HS-27A (cell line): Measurements from ENCODE around the gene MYO3B.

ENCODE experiments used
- DNase-seq: peaks from one replicate; pipeline ENCODE4 v3.0.0-alpha.2; 2012; ENCODE audit warnings: low read depth, missing footprints

MYO3B gene

GRCh38 chr2:170177950-170178781, at the start of gene MYO3B:
MYO3B (plus strand) TSS chr2:170178147; CDS start chr2:170178288, 141 bp downstream.
- no peak for DNase-seq

GRCh38 chr2:170139276-170139967, 38.5 kb upstream of the MYO3B start:
- DNase-seq, result no peak

GRCh38 chr2:170140561-170140960, 37.4 kb upstream of the MYO3B start:
- DNase-seq, result no peak

- DNase-seq, result no peak
These were observed 36.1 kb upstream of the MYO3B start for GRCh38 chr2:170141865-170142264.

GRCh38 chr2:170142502-170142901, 35.4 kb upstream of the MYO3B start:
- no peak for DNase-seq

GRCh38 chr2:170143045-170143717, 34.8 kb upstream of the MYO3B start:
- no peak for DNase-seq

GRCh38 chr2:170144761-170145160, 33.2 kb upstream of the MYO3B start:
- DNase-seq, result no peak

GRCh38 chr2:170145191-170145590, 32.8 kb upstream of the MYO3B start:
- no peak for DNase-seq

- no peak for DNase-seq
These were observed 32.1 kb upstream of the MYO3B start for GRCh38 chr2:170145675-170146432.

- DNase-seq, result no peak
These were observed 31.2 kb upstream of the MYO3B start for GRCh38 chr2:170146784-170147183.

- no peak for DNase-seq
These were observed 30.4 kb upstream of the MYO3B start for GRCh38 chr2:170147576-170147975.

GRCh38 chr2:170148161-170148560, 29.8 kb upstream of the MYO3B start:
- no peak for DNase-seq

GRCh38 chr2:170152421-170152820, 25.5 kb upstream of the MYO3B start:
- DNase-seq, result no peak

- no peak for DNase-seq
These were observed 22.8 kb upstream of the MYO3B start for GRCh38 chr2:170155022-170155722.

GRCh38 chr2:170155723-170156253, 22.2 kb upstream of the MYO3B start:
- no peak for DNase-seq

- no peak for DNase-seq
These were observed 21.4 kb upstream of the MYO3B start for GRCh38 chr2:170156592-170156991.

- DNase-seq, result no peak
These were observed 20.8 kb upstream of the MYO3B start for GRCh38 chr2:170157025-170157684.

- no peak for DNase-seq
These were observed 18.9 kb upstream of the MYO3B start for GRCh38 chr2:170159060-170159459.

GRCh38 chr2:170161516-170162270, 16.3 kb upstream of the MYO3B start:
- DNase-seq, result no peak

GRCh38 chr2:170162271-170162632, 15.7 kb upstream of the MYO3B start:
- DNase-seq, result no peak
